Measurements from ENCODE around the gene SFMBT1.

The SFMBT1 gene

GRCh38 chr3:53074366-53074696, 28.5 kb upstream of the SFMBT1 start:
- Histone ChIP-seq H3K9me3 (ENCODE audit: insufficient read depth, low read length, severe bottlenecking) (no peaks in the 10 kb centered on the region), H2AFZ (ENCODE audit: low read depth, low read length) (no peak overlapping the region), H3K4me1 (ENCODE audit: insufficient read depth, low read length) (peaks cover 15% of the 10 kb centered on the region), H3K27me3 (ENCODE audit: insufficient read depth, low read length, poor library complexity) (no peaks in the 10 kb centered on the region), H3K36me3 (ENCODE audit: insufficient read depth, low read length) (no peaks in the 10 kb centered on the region), H4K20me1 (ENCODE audit: insufficient read depth, low read length) (no peaks in the 10 kb centered on the region), H3K27ac (ENCODE audit: low read length) (no peak overlapping the region), H3K4me3 (ENCODE audit: low read depth in 1 of 2, low read length in 2 of 2) (no peak overlapping the region), H3K4me2 (ENCODE audit: insufficient read depth, low read length) (no peak overlapping the region), H3K79me2 (ENCODE audit: insufficient read depth, low read length) (no peaks in the 10 kb centered on the region), H3K9ac (ENCODE audit: low read depth, low read length) (no peak overlapping the region)
- DNase-seq: no peak
- ATAC-seq (ENCODE audit: insufficient read depth, low read depth): no peak
- TF ChIP-seq, protein P1, sequence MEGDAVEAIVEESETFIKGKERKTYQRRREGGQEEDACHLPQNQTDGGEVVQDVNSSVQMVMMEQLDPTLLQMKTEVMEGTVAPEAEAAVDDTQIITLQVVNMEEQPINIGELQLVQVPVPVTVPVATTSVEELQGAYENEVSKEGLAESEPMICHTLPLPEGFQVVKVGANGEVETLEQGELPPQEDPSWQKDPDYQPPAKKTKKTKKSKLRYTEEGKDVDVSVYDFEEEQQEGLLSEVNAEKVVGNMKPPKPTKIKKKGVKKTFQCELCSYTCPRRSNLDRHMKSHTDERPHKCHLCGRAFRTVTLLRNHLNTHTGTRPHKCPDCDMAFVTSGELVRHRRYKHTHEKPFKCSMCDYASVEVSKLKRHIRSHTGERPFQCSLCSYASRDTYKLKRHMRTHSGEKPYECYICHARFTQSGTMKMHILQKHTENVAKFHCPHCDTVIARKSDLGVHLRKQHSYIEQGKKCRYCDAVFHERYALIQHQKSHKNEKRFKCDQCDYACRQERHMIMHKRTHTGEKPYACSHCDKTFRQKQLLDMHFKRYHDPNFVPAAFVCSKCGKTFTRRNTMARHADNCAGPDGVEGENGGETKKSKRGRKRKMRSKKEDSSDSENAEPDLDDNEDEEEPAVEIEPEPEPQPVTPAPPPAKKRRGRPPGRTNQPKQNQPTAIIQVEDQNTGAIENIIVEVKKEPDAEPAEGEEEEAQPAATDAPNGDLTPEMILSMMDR (IDR thresholded peaks at IDR 0.05; ENCODE audit: borderline replicate concordance, extremely low read depth, low read length, poor library complexity, severe bottlenecking): no peak
- TF ChIP-seq EZH2 (IDR thresholded peaks at IDR 0.05; ENCODE audit: borderline replicate concordance, low read depth, low read length, severe bottlenecking): no peak

DNA sequence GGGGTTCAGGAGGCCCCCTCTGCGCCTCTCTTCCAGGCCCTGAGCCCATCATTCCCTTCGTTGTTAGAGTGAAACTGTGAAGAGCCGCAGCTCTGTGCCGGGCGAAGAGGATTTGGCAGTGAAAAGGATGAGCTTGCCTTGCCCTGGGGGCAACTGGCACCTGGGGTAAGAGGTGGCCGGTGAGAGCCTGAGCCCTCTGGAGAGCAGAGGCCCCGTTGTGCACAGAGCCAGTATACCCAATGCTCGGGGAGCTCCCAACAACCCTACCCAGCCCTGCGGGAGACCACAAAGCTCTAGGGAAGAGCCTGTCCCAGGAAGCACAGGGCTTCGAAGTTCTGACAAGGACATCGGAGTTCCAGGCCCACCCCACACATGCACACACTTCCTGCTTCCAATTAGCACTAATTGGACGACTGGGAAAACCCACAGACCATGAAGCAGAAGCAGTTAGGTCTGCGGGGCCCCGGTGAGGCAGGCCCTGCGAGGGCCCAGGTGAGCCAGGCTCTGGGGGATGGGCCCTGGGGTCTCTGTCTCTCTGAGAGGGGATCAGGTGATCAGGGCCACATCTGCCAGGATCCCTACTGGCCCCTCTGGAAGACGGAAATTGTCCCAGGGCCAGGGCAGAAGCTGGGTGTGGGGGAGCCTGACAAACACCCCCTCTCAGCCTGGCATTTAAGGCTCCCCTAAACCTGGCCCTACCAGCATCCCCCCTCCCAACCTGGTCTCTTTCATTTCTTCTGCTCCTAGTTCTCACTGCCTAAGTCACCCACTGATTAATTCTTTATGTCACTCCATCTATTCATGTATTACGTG, 27.9 kb upstream of the SFMBT1 start:
- no peaks in the 10 kb centered on the region for H3K9me3 ChIP-seq (ENCODE audit: insufficient read depth, low read length, severe bottlenecking)
- H3K27ac ChIP-seq (ENCODE audit: low read length): no peak overlapping the region
- H2AFZ ChIP-seq (ENCODE audit: low read depth, low read length): no peak overlapping the region
- DNase-seq: no peak
- no peaks in the 10 kb centered on the region for H4K20me1 ChIP-seq (ENCODE audit: insufficient read depth, low read length)
- H3K9ac ChIP-seq (ENCODE audit: low read depth, low read length): no peak overlapping the region
- H3K36me3 ChIP-seq (ENCODE audit: insufficient read depth, low read length): no peaks in the 10 kb centered on the region
- ATAC-seq (ENCODE audit: insufficient read depth, low read depth): no peak
- TF ChIP-seq, protein P1 (IDR thresholded peaks at IDR 0.05; ENCODE audit: borderline replicate concordance, extremely low read depth, low read length, poor library complexity, severe bottlenecking): no peak
- no peak for TF ChIP-seq EZH2 (IDR thresholded peaks at IDR 0.05; ENCODE audit: borderline replicate concordance, low read depth, low read length, severe bottlenecking)
- no peak overlapping the region for H3K4me3 ChIP-seq (ENCODE audit: low read depth in 1 of 2, low read length in 2 of 2)
- no peaks in the 10 kb centered on the region for H3K27me3 ChIP-seq (ENCODE audit: insufficient read depth, low read length, poor library complexity)
- H3K79me2 ChIP-seq (ENCODE audit: insufficient read depth, low read length): no peaks in the 10 kb centered on the region
- peaks cover 15% of the 10 kb centered on the region for H3K4me1 ChIP-seq (ENCODE audit: insufficient read depth, low read length)
- H3K4me2 ChIP-seq (ENCODE audit: insufficient read depth, low read length): no peak overlapping the region

DNA sequence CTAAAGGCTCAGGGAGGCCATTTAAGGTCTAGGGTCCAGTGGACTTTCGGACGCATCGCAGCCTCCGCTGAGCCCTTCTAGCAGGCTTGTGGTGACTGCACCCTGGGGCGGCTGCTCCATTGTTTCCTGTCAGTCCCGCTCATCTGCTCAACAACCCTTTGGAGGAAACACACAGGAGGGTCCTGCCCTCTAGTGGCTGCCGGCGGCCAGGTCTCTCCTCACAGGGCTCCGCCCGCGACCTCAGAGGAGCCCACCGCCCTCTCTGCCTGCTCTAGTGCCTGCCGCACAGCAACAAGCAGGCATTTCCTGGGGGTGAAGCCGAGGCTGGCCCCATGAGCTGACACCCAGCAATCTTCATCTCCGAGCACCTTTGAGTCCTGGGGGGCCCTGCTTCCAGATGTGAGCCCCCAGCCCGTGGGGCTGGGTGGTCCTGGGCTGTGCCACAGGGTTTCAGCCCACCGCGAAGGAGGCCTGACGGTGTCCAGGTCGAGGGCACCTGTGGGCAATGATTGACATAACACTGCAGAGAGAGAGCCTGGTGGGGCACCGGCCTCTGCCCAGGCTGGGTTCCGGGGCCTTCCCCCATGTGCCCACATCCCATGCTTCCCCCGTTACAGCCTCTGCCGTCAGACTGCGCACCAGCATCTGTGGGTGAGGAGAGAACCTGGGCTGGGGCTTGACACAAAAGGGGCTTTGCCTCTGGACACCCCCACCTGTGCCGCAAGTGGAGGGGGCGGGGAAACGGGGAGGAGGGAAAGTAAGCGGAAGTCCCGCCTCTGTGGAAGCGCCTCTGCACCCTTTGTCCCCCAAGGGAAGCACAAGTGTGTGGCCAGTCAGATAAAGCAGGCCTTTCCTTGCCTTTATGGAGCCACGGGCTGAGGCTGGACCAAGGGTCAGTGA, 27.0 kb upstream of the SFMBT1 start:
- DNase-seq (peak; percentile 92), ATAC-seq (ENCODE audit: insufficient read depth, low read depth) (peak; percentile 99)
- TF ChIP-seq, protein P1 (IDR thresholded peaks at IDR 0.05; ENCODE audit: borderline replicate concordance, extremely low read depth, low read length, poor library complexity, severe bottlenecking): peak; percentile 98
- no peak for TF ChIP-seq EZH2 (IDR thresholded peaks at IDR 0.05; ENCODE audit: borderline replicate concordance, low read depth, low read length, severe bottlenecking)
- peak overlapping the region in 1 of 2 experiments; percentile 46; a peak in 2 of 4 replicates for H3K4me3 ChIP-seq (ENCODE audit: low read depth in 1 of 2, low read length in 2 of 2)
- H3K27me3 ChIP-seq (ENCODE audit: insufficient read depth, low read length, poor library complexity): no peaks in the 10 kb centered on the region
- no peaks in the 10 kb centered on the region for H3K36me3 ChIP-seq (ENCODE audit: insufficient read depth, low read length)
- peak overlapping the region; percentile 73 for H3K4me2 ChIP-seq (ENCODE audit: insufficient read depth, low read length)
- H3K9ac ChIP-seq (ENCODE audit: low read depth, low read length): peak overlapping the region; percentile 37
- peak overlapping the region; percentile 30 for H3K27ac ChIP-seq (ENCODE audit: low read length)
- peak overlapping the region; percentile 76 for H2AFZ ChIP-seq (ENCODE audit: low read depth, low read length)
- no peaks in the 10 kb centered on the region for H3K9me3 ChIP-seq (ENCODE audit: insufficient read depth, low read length, severe bottlenecking)
- H4K20me1 ChIP-seq (ENCODE audit: insufficient read depth, low read length): no peaks in the 10 kb centered on the region
- H3K79me2 ChIP-seq (ENCODE audit: insufficient read depth, low read length): no peaks in the 10 kb centered on the region
- peaks cover 15% of the 10 kb centered on the region for H3K4me1 ChIP-seq (ENCODE audit: insufficient read depth, low read length)

Data from DND-41 (cell line).